Transverse colon (tissue), 4 donors: ENCODE measurements around the gene TMEM163. TPM values are rescaled to one million over a fixed set of nuclear protein-coding genes. Genes with fewer than 3 reads are reported as not detected.

Source experiments
- DNase-seq: peaks from one replicate; pipeline ENCODE4 v3.0.0-alpha.2; 2019
- H3K27ac ChIP-seq, 4 donors: fragments of 200-600 bp; sonication (generic); 2 replicates each; pipeline ENCODE4 v1.5.1; 2016 to 2018; ENCODE audit warnings: inconsistent platforms in 4 of 4
- H3K27me3 ChIP-seq: fragments of 200-600 bp; sonication (generic); 2 replicates; pipeline ENCODE4 v1.5.1; 2017; ENCODE audit warnings: inconsistent platforms
- H3K36me3 ChIP-seq, 4 donors: fragments of 200-600 bp; sonication (generic); 2 replicates each; pipeline ENCODE4 v1.5.1; 2017 to 2019; ENCODE audit warnings: inconsistent platforms in 4 of 4
- H3K4me1 ChIP-seq, 4 donors: fragments of 200-600 bp; sonication (generic); 2 replicates each; pipeline ENCODE4 v1.5.1; 2017 to 2020; ENCODE audit warnings: inconsistent platforms in 4 of 4
- H3K4me3 ChIP-seq, 4 donors: fragments of 200-600 bp; sonication (generic); 1 replicate in 1 of 4; 2 replicates in 3 of 4; pipeline versions ENCODE4 v1.5.1 to v1.6.1; 2017 to 2019; ENCODE audit warnings: inconsistent platforms in 4 of 4
- H3K9me3 ChIP-seq, 2 donors: fragments of 200-600 bp; sonication (generic); 2 replicates each; pipeline ENCODE4 v1.5.1; 2017 to 2019; ENCODE audit warnings: inconsistent platforms in 2 of 2
- EP300 ChIP-seq: sonication (generic); formaldehyde crosslinking; IDR thresholded peaks from one replicate; pipeline ENCODE4 v1.6.1; 2017; ENCODE audit warnings: antibody characterized with exemption, low read depth
- POLR2A ChIP-seq: fragments of 450-650 bp; IDR thresholded peaks from one replicate; pipeline ENCODE4 v1.6.1; 2016; ENCODE audit warnings: antibody characterized with exemption, mild to moderate bottlenecking, moderate library complexity
- POLR2AphosphoS5 ChIP-seq, 3 donors: sonication (generic); formaldehyde crosslinking; IDR thresholded peaks; one replicate each; pipeline ENCODE4 v1.6.1; 2016; ENCODE audit warnings: antibody characterized with exemption in 3 of 3
- WGBS, 2 donors: methylation state at CpG; one replicate each; pipeline ENCODE4 v1.1.5; 2018; ENCODE audit warnings: low coverage in 1 of 2; 5-methylcytosine and 5-hydroxymethylcytosine counted together
- in situ Hi-C, 4 donors: fragments of 200-750 bp; cut with MboI; loops; one replicate each; pipeline versions ENCODE4 v1.15.0 to v1.15.1; 2017; ENCODE audit warnings: low sequenced_read_pairs in 3 of 4, low pct_ligation_motif_present in 1 of 4, low pct_unique_long_range_greater_than_20kb in 1 of 4
- intact Hi-C: fragments of 100-400 bp; cut with DNase I; formaldehyde crosslinking; loops from one replicate; pipeline ENCODE4 v1.15.1; 2023; ENCODE audit warnings: low total_unique reads
- total RNA-seq, 4 donors: library from RNA; depleted of rRNA; stranded (reverse); fragments of >200 nt; gene quantifications; one replicate each; pipeline ENCODE4 v1.1.0, GENCODE V29; 2016
- TF ChIP-seq, protein P1 (sequence below), 5 experiments: fragments of 200-600 bp in 3 of 5; fragments of 450-650 bp in 2 of 5; sonication (generic) in 3 of 5; IDR thresholded peaks; 1 replicate in 2 of 5; 2 replicates in 3 of 5; pipeline ENCODE4 v1.5.1; 2016 to 2017; ENCODE audit warnings: antibody characterized with exemption in 5 of 5, inconsistent platforms in 3 of 5, mild to moderate bottlenecking in 2 of 5, moderate library complexity in 1 of 5

TMEM163 gene
- total RNA-seq, 4 donors from 2014 or later = 0.48 TPM; not detected in 3

DNA sequence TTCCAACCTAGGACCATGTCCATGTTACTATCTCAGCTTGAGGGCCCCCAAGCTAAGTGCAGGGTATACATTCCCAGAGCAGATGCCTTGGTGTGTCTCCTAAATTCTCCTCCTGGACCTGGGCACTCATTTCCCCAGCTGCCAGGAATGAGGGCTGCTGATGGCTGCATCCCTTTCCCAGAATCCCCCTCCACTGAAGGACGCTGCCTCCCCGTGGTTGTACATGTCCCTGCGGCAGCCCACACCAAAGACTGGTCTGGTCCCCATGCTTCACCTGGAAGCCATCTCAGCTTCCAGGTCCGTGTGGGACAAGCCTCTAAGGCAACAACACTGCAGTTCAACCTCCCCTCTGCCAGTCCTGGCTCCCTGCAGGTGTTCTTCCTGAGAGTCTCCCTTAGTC, 14.6 kb downstream of the TMEM163 start:
- Histone ChIP-seq H3K9me3 (no peaks in the 10 kb centered on the region), H3K27ac (no peak overlapping the region), H3K27me3 (peaks cover 15% of the 10 kb centered on the region), H3K4me1 (no peaks in the 10 kb centered on the region), H3K4me3 (no peak overlapping the region), H3K36me3 (no peaks in the 10 kb centered on the region)
- 84% methylated on average over 4 of the region's 4 CpGs; no CpG with 5 or more reads in 1 of the 2 donors for WGBS, 2 donors
- intact Hi-C loops = no loop called here
- in situ Hi-C loops = no loop called here
- no peak for TF ChIP-seq POLR2AphosphoS5 (IDR thresholded peaks at IDR 0.05)
- TF ChIP-seq, protein P1, sequence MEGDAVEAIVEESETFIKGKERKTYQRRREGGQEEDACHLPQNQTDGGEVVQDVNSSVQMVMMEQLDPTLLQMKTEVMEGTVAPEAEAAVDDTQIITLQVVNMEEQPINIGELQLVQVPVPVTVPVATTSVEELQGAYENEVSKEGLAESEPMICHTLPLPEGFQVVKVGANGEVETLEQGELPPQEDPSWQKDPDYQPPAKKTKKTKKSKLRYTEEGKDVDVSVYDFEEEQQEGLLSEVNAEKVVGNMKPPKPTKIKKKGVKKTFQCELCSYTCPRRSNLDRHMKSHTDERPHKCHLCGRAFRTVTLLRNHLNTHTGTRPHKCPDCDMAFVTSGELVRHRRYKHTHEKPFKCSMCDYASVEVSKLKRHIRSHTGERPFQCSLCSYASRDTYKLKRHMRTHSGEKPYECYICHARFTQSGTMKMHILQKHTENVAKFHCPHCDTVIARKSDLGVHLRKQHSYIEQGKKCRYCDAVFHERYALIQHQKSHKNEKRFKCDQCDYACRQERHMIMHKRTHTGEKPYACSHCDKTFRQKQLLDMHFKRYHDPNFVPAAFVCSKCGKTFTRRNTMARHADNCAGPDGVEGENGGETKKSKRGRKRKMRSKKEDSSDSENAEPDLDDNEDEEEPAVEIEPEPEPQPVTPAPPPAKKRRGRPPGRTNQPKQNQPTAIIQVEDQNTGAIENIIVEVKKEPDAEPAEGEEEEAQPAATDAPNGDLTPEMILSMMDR (IDR thresholded peaks at IDR 0.05) = no peak
- no peak for TF ChIP-seq EP300
- TF ChIP-seq POLR2A = no peak
- DNase-seq = no peak

DNA sequence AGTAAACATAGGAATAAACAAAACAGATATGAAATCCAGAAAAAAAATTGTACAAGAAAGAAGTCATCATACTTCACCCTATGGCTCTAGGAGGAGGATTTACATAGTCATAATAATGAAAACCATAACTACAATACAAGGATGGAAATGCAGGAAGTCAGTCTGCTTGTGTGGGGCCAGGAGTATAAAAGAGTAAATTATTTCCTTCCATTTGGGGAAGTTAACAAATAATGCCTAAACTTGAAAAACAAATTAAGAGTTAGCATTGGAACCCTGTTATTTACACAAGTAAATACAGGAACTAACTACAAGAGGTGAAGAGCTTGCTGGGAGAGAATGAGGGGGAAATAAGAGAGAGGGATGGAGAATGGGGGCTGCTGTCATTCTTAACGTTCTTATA, 15.4 kb downstream of the TMEM163 start:
- Histone ChIP-seq H3K4me3 (no peak overlapping the region), H3K4me1 (no peaks in the 10 kb centered on the region), H3K27me3 (peaks cover 14% of the 10 kb centered on the region), H3K27ac (no peak overlapping the region), H3K36me3 (no peaks in the 10 kb centered on the region), H3K9me3 (no peaks in the 10 kb centered on the region)
- in situ Hi-C loops = no loop called here
- no peak for DNase-seq
- WGBS, 2 donors = 50% methylated on average over 1 of the region's 1 CpG; no CpG with 5 or more reads in 1 of the 2 donors
- TF ChIP-seq EP300 = no peak
- TF ChIP-seq POLR2AphosphoS5 (IDR thresholded peaks at IDR 0.05) = no peak
- no peak for TF ChIP-seq POLR2A
- TF ChIP-seq, protein P1 (IDR thresholded peaks at IDR 0.05) = no peak
- intact Hi-C loops = no loop called here

DNA sequence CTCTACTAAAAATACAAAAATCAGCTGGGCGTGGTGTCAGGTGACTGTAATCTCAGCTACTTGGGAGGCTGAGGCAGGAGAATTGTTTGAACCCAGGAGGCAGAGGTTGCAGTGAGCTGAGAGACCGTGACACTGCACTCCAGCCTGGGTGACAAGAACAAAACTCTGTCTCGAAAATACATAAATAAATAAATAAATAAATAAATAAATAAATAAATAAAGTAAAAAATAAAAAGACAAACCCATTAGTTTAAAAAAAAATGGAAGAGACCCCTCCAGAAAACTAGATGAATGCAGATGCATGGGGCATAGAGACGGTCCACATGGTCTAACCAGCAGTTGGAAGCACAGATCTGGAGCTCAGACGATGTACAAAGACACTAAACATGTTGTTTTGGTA, 18.1 kb downstream of the TMEM163 start:
- in situ Hi-C loops (no loop called here), intact Hi-C loops (no loop called here)
- Histone ChIP-seq H3K36me3 (no peaks in the 10 kb centered on the region), H3K9me3 (no peaks in the 10 kb centered on the region), H3K4me1 (no peaks in the 10 kb centered on the region), H3K4me3 (no peak overlapping the region), H3K27ac (no peak overlapping the region), H3K27me3 (peaks cover 6% of the 10 kb centered on the region)
- no peak for TF ChIP-seq EP300
- no peak for TF ChIP-seq POLR2A
- no peak for TF ChIP-seq POLR2AphosphoS5 (IDR thresholded peaks at IDR 0.05)
- TF ChIP-seq, protein P1 (IDR thresholded peaks at IDR 0.05) = no peak
- no peak for DNase-seq
- 77 to 86% methylated on average over 3 to 5 of the region's 5 CpGs for WGBS, 2 donors

DNA sequence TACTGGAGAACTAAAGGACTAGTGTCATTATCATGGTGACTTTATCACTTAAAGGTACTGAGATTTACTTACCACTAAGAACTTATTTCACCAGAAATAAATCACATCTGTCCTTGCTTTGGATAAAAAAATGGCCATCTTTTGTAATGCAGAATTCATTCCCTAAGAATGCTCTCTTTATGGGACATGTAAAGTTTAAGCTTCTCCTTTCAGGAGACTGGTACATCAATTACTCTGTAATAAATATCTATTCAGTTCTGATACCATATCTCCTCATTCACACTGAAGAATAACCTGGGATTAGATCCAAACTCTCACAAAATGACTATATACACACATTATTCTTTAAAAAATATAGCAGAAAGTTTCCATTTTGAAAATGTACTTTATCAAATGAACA, 24.4 kb downstream of the TMEM163 start:
- no peak overlapping the region for H3K27ac ChIP-seq

More for the DNA sequence above, 24.4 kb downstream of the TMEM163 start:
- DNase-seq = no peak
- intact Hi-C loops (no loop called here), in situ Hi-C loops (no loop called here)
- Histone ChIP-seq H3K4me3 (no peak overlapping the region), H3K36me3 (no peaks in the 10 kb centered on the region), H3K27me3 (no peaks in the 10 kb centered on the region), H3K9me3 (no peaks in the 10 kb centered on the region), H3K4me1 (no peaks in the 10 kb centered on the region)
- TF ChIP-seq POLR2AphosphoS5 (IDR thresholded peaks at IDR 0.05) = no peak
- TF ChIP-seq EP300 = no peak
- no peak for TF ChIP-seq POLR2A
- TF ChIP-seq, protein P1 (IDR thresholded peaks at IDR 0.05) = no peak
